HepG2 (cell line): ENCODE measurements around the gene SUPV3L1. TPM values are rescaled to one million over a fixed set of nuclear protein-coding genes. Genes with fewer than 3 reads are reported as not detected.

ENCODE experiments used
- ASH2L ChIP-seq: fragments of 300-600, 200-600 bp; sonication (generic); IDR thresholded peaks from 2 replicates; pipeline ENCODE4 v1.7.0; 2017; ENCODE audit warnings: low read depth, mild to moderate bottlenecking, moderate library complexity, mixed read lengths, low read length; ENCODE audit not compliant: insufficient read length
- CEBPG ChIP-seq: IDR thresholded peaks from 2 replicates; pipeline ENCODE4 v1.6.1; 2016
- HMGA1 ChIP-seq: sonication (generic); formaldehyde crosslinking; conservative IDR thresholded peaks from 2 replicates; pipeline ENCODE4 v1.4.0; 2020; ENCODE audit warnings: missing genetic modification reagents
- HOXA9 ChIP-seq: sonication (generic); formaldehyde crosslinking; IDR thresholded peaks from 2 replicates; pipeline ENCODE4 v1.8.1; 2022; ENCODE audit warnings: missing genetic modification reagents, mild to moderate bottlenecking, moderate library complexity, borderline replicate concordance
- KMT2B ChIP-seq: IDR thresholded peaks from 2 replicates; pipeline ENCODE4 v1.6.1; 2016; ENCODE audit warnings: missing genetic modification reagents, missing compliant biosample characterization
- MYC ChIP-seq: sonication (generic); formaldehyde crosslinking; IDR thresholded peaks from 2 replicates; pipeline ENCODE4 v1.9.0; 2021; ENCODE audit warnings: missing genetic modification reagents, borderline replicate concordance
- NFRKB ChIP-seq: fragments of 450-650 bp; IDR thresholded peaks from 2 replicates; pipeline ENCODE4 v1.6.1; 2017
- PHB2 ChIP-seq: fragments of 450-650 bp; IDR thresholded peaks from 2 replicates; pipeline ENCODE4 v1.6.1; 2018; ENCODE audit not compliant: partially characterized antibody
- RXRA ChIP-seq: sonication (generic); formaldehyde crosslinking; IDR thresholded peaks from 2 replicates; pipeline ENCODE4 v1.5.1; 2020; ENCODE audit warnings: missing genetic modification reagents
- ZNF121 ChIP-seq: sonication (generic); formaldehyde crosslinking; IDR thresholded peaks from 2 replicates; pipeline ENCODE4 v1.5.0; 2020; ENCODE audit warnings: mild to moderate bottlenecking, missing genetic modification reagents
- ZNF160 ChIP-seq: sonication (generic); formaldehyde crosslinking; IDR thresholded peaks from 2 replicates; pipeline ENCODE4 v1.8.0; 2022; ENCODE audit warnings: mild to moderate bottlenecking, inconsistent platforms, missing genetic modification reagents
- ZNF225 ChIP-seq: sonication (generic); formaldehyde crosslinking; IDR thresholded peaks from 2 replicates; pipeline ENCODE4 v1.4.0; 2020; ENCODE audit warnings: mild to moderate bottlenecking, missing genetic modification reagents
- ZNF256 ChIP-seq: sonication (generic); formaldehyde crosslinking; conservative IDR thresholded peaks from 2 replicates; pipeline ENCODE4 v1.4.0; 2020; ENCODE audit warnings: missing genetic modification reagents
- ZNF329 ChIP-seq: sonication (generic); formaldehyde crosslinking; IDR thresholded peaks from 2 replicates; pipeline ENCODE4 v1.9.0; 2021; ENCODE audit warnings: low read depth, mild to moderate bottlenecking, missing genetic modification reagents
- ZNF333 ChIP-seq: sonication (generic); formaldehyde crosslinking; IDR thresholded peaks from 2 replicates; pipeline ENCODE4 v1.4.0; 2020; ENCODE audit warnings: mild to moderate bottlenecking, missing genetic modification reagents, borderline replicate concordance
- ZNF564 ChIP-seq: sonication (generic); formaldehyde crosslinking; IDR thresholded peaks from 2 replicates; pipeline ENCODE4 v1.8.1; 2023; ENCODE audit warnings: mild to moderate bottlenecking, missing genetic modification reagents
- polyA plus RNA-seq, 8 experiments: library from polyadenylated mRNA; depleted of rRNA in 3 of 8; stranded (reverse) in 7 of 8; unstranded in 1 of 8; fragments of >200 nt; fragmentation: Illumina TruSeq in 4 of 8; extraction: Trizol in 4 of 8; gene quantifications; 2 replicates each; pipeline versions ENCODE4 v1.2.1 to v1.2.3, GENCODE V29; 2011 to 2016; ENCODE audit warnings: low read depth in 4 of 8, missing spikeins in 1 of 8, mixed read lengths in 1 of 8; ENCODE audit not compliant: insufficient read depth in 1 of 8
- total RNA-seq, 5 experiments: library from RNA; depleted of rRNA; stranded (reverse); fragments of >200 nt; fragmentation: Illumina TruSeq; extraction: Trizol; gene quantifications; 2 replicates each; pipeline ENCODE4 v1.2.3, GENCODE V29; 2016; ENCODE audit warnings: low read depth in 1 of 5
- TF ChIP-seq, protein P1 (sequence below): IDR thresholded peaks from 2 replicates; pipeline ENCODE4 v1.4.0; 2020; ENCODE audit warnings: mild to moderate bottlenecking, missing genetic modification reagents
- TF ChIP-seq, protein P2 (sequence below), 2 experiments: fragments of 450-650 bp in 1 of 2; sonication (generic) in 1 of 2; formaldehyde crosslinking; IDR thresholded peaks; 2 replicates each; pipeline versions ENCODE4 v1.5.0 to v1.8.0; 2020 to 2022; ENCODE audit warnings: mild to moderate bottlenecking in 1 of 2, missing genetic modification reagents in 1 of 2
- TF ChIP-seq, protein P3 (sequence below): sonication (generic); formaldehyde crosslinking; IDR thresholded peaks from 2 replicates; pipeline ENCODE4 v1.4.0; 2020; ENCODE audit warnings: missing genetic modification reagents
- TF ChIP-seq, protein P4 (sequence below): sonication (generic); formaldehyde crosslinking; IDR thresholded peaks from 2 replicates; pipeline ENCODE4 v1.5.0; 2020; ENCODE audit warnings: missing genetic modification reagents

The SUPV3L1 gene
- total and polyA plus RNA-seq, 2 of the 13 experiments (the other 11 are each of a cell fraction or from before 2014, with no cell fraction given), result 28.8 to 45.7 TPM

DNA sequence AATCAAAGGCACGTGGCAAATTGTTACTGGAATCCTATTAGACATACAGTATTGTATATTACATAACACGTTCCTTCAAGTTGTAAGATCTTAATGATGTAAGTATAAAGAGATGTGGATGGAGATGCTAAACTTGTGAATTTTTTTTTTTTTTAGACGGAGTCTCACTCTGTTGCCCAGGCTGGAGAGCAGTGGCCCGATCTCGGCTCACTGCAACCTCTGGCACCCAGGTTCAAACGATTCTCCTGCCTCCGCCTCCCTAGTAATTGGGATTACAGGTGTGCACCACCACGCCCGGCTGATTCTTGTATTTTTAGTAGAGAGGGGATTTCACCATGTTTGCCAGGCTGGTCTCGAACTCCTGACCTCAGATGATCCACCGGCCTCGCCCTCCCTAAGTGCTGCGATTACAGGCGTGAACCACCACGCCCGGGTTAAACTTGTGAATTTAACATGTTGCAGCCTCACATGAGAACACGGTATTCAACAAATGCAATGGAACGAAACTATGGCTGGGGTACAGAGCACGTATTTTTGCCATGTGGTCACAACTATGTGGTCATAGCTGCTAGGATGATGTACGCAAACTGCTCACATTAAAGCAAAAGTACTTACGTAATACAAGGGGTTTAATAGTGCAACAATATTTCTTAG lies 818 bp upstream of the SUPV3L1 start (continued):
- TF ChIP-seq, protein P1, sequence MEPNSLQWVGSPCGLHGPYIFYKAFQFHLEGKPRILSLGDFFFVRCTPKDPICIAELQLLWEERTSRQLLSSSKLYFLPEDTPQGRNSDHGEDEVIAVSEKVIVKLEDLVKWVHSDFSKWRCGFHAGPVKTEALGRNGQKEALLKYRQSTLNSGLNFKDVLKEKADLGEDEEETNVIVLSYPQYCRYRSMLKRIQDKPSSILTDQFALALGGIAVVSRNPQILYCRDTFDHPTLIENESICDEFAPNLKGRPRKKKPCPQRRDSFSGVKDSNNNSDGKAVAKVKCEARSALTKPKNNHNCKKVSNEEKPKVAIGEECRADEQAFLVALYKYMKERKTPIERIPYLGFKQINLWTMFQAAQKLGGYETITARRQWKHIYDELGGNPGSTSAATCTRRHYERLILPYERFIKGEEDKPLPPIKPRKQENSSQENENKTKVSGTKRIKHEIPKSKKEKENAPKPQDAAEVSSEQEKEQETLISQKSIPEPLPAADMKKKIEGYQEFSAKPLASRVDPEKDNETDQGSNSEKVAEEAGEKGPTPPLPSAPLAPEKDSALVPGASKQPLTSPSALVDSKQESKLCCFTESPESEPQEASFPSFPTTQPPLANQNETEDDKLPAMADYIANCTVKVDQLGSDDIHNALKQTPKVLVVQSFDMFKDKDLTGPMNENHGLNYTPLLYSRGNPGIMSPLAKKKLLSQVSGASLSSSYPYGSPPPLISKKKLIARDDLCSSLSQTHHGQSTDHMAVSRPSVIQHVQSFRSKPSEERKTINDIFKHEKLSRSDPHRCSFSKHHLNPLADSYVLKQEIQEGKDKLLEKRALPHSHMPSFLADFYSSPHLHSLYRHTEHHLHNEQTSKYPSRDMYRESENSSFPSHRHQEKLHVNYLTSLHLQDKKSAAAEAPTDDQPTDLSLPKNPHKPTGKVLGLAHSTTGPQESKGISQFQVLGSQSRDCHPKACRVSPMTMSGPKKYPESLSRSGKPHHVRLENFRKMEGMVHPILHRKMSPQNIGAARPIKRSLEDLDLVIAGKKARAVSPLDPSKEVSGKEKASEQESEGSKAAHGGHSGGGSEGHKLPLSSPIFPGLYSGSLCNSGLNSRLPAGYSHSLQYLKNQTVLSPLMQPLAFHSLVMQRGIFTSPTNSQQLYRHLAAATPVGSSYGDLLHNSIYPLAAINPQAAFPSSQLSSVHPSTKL, result no peak
- no peak for TF ChIP-seq HMGA1 (CRISPR knock-in tag)
- TF ChIP-seq HOXA9 (CRISPR knock-in tag), result 0 out of 2 replicates have a peak, but pooled peaks have one; percentile 58
- TF ChIP-seq NFRKB, result no peak
- no peak for TF ChIP-seq ZNF160 (CRISPR knock-in tag)
- 0 out of 2 replicates have a peak, but pooled peaks have one; percentile 1 for TF ChIP-seq MYC (CRISPR knock-in tag)
- TF ChIP-seq, protein P2, sequence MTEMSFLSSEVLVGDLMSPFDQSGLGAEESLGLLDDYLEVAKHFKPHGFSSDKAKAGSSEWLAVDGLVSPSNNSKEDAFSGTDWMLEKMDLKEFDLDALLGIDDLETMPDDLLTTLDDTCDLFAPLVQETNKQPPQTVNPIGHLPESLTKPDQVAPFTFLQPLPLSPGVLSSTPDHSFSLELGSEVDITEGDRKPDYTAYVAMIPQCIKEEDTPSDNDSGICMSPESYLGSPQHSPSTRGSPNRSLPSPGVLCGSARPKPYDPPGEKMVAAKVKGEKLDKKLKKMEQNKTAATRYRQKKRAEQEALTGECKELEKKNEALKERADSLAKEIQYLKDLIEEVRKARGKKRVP (CRISPR knock-in tag; IDR thresholded peaks at IDR 0.05), result no peak; a peak in 1 of 4 replicates
- TF ChIP-seq RXRA (CRISPR knock-in tag), result no peak
- TF ChIP-seq ZNF333, result no peak
- peak; percentile 9; the same call in 1 of the 2 replicates for TF ChIP-seq ZNF121 (CRISPR knock-in tag)
- TF ChIP-seq, protein P3, sequence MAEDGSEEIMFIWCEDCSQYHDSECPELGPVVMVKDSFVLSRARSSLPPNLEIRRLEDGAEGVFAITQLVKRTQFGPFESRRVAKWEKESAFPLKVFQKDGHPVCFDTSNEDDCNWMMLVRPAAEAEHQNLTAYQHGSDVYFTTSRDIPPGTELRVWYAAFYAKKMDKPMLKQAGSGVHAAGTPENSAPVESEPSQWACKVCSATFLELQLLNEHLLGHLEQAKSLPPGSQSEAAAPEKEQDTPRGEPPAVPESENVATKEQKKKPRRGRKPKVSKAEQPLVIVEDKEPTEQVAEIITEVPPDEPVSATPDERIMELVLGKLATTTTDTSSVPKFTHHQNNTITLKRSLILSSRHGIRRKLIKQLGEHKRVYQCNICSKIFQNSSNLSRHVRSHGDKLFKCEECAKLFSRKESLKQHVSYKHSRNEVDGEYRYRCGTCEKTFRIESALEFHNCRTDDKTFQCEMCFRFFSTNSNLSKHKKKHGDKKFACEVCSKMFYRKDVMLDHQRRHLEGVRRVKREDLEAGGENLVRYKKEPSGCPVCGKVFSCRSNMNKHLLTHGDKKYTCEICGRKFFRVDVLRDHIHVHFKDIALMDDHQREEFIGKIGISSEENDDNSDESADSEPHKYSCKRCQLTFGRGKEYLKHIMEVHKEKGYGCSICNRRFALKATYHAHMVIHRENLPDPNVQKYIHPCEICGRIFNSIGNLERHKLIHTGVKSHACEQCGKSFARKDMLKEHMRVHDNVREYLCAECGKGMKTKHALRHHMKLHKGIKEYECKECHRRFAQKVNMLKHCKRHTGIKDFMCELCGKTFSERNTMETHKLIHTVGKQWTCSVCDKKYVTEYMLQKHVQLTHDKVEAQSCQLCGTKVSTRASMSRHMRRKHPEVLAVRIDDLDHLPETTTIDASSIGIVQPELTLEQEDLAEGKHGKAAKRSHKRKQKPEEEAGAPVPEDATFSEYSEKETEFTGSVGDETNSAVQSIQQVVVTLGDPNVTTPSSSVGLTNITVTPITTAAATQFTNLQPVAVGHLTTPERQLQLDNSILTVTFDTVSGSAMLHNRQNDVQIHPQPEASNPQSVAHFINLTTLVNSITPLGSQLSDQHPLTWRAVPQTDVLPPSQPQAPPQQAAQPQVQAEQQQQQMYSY (CRISPR knock-in tag), result no peak
- no peak for TF ChIP-seq ASH2L
- peak; percentile 56; the same call in 1 of the 2 replicates for TF ChIP-seq CEBPG (CRISPR knock-in tag)
- no peak for TF ChIP-seq PHB2
- no peak for TF ChIP-seq ZNF329
- TF ChIP-seq ZNF564 (CRISPR knock-in tag), result no peak
- TF ChIP-seq, protein P4, sequence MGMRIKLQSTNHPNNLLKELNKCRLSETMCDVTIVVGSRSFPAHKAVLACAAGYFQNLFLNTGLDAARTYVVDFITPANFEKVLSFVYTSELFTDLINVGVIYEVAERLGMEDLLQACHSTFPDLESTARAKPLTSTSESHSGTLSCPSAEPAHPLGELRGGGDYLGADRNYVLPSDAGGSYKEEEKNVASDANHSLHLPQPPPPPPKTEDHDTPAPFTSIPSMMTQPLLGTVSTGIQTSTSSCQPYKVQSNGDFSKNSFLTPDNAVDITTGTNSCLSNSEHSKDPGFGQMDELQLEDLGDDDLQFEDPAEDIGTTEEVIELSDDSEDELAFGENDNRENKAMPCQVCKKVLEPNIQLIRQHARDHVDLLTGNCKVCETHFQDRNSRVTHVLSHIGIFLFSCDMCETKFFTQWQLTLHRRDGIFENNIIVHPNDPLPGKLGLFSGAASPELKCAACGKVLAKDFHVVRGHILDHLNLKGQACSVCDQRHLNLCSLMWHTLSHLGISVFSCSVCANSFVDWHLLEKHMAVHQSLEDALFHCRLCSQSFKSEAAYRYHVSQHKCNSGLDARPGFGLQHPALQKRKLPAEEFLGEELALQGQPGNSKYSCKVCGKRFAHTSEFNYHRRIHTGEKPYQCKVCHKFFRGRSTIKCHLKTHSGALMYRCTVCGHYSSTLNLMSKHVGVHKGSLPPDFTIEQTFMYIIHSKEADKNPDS (CRISPR knock-in tag), result no peak
- no peak for TF ChIP-seq ZNF225 (CRISPR knock-in tag)
- TF ChIP-seq ZNF256, result no peak
- no peak for TF ChIP-seq KMT2B (CRISPR knock-in tag)
